NOMO-1 treated with DMSO at 0.1 percent for 48 hours (cell line): ENCODE results near the gene SSU72.
"Not testable (repeated sequence)": the region's sequence is repeated elsewhere in the genome, so short reads cannot be mapped to it uniquely, and the experiment has no call there.

Source experiments
- DNase-seq: peaks from one replicate; lab custom pipeline; 2025; ENCODE audit not compliant: unreplicated experiment; lab: John Stamatoyannopoulos, UW

The SSU72 gene

DNA sequence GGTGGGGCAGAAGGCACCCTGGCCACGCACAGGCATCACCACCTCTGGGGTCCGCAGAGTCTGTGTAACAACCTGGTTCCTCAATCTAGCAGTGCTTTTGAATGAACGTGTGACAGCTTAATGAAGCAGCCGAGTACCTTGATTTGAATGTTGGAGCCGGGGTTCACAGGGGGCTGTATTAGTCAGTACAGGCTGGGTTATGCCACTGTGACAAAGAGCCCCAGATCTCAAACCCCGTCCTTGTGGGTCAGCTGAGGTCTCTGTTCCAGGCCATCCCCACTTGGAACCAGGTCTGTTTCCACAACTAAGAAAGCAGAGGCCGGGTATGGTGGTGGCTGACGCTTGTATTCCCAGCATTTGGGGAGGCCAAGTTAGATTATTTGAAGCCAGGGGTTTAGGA lies 44.7 kb downstream of the SSU72 start:
- DNase-seq: no peak

DNA sequence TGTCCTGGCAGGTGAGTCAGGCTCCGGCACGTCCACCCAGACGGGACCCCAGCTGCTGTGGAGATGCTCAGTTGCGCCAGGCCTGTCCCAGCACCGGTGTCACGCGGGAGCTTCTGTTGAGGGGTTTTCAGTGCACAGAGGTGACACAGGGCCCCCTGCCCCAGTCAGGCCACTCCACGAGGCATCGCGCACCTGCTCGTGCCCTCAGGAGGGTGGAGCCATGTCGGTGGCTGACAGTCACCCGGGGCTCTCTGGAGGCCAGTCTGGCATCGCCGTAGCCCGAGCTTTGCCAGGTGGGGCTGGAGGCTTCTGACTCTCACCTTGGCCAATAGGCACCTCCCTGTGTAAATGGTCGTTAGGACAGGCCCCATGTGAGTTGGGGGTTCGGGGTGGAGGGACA lies 45.3 kb downstream of the SSU72 start:
- no peak for DNase-seq

DNA sequence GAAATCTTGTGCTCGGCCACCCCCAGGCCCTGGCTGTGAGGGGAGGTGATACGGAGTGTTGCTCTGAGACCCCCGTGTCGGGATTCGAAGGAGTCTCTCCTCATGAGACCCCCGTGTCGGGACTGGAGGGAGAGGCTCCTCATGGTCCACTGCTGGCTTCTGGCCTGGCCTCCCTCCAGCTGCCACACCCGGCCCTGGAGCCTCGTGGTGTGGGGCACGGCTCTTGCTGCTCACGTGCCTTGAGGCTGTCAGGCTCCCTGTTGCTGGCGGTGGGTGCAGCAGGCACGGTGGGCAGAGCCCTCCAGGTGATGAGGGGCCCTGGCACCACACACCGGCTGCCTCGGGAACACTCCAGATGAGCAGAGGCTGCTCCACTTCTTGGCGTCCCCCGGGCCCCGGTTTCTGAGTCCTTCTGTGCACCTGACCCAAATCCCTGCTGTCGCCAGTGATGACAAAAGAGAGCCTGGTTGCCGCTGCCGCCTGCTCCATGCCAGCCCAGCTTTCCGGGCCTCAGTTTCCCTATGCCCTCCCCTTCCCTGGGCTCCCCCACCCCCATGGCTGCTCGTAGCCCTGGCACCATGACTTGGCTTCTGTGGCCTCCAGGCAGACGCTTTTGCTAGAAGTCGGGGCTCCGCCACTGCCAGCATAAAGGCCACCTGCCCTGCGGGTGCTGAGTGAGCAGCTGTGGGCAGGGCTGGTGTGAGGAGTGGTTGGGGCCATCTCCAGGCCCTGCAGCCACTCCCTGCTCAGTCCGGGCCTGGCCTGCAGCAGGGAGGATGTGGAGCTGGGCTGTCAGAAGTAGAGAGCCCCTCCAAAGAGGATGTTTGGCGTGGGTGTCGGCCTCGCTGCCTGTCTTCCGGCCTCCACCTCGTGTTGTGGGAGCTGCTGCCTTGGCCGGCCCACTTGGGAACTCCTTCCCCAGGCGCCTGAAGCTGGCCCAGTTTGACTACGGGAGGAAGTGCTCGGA lies 46.1 kb downstream of the SSU72 start:
- no peak for DNase-seq

DNA sequence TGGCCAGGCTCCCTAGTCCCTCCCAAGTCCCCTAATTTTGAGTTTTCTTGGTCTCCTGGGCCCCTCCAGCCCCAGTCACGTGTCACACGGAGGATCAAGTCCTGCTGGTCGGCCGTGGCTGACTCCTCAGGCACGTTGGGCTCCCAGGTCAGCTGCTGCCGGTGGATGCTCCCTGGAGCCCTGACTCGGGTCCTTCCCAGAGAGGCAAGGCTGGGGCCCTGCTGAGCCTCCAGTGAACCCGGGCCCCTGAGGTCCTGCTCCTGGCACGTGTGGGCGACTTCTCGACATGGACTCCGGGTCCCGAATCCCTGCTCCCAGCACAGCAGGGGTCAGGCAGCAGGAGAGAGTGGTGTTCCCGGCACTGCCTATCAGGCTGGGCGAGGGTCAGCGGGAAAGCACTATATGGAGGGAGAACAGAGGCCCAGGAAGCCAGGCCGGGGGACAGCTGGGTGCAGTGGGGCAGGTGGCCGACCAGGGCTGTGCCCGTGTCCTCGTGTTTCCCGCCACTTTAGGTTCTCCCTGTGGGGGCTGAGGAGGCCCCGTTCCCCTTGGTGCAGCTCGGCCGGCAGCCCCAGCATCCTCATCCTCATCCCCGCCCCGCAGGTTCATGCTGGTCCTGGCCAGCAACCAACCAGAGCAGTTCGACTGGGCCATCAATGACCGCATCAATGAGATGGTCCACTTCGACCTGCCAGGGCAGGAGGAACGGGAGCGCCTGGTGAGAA lies 47.4 kb downstream of the SSU72 start:
- no peak for DNase-seq

- DNase-seq: not testable (repeated sequence)
These were observed 48.2 kb downstream of the SSU72 start for GRCh38 chr1:1526476-1526875.

DNA sequence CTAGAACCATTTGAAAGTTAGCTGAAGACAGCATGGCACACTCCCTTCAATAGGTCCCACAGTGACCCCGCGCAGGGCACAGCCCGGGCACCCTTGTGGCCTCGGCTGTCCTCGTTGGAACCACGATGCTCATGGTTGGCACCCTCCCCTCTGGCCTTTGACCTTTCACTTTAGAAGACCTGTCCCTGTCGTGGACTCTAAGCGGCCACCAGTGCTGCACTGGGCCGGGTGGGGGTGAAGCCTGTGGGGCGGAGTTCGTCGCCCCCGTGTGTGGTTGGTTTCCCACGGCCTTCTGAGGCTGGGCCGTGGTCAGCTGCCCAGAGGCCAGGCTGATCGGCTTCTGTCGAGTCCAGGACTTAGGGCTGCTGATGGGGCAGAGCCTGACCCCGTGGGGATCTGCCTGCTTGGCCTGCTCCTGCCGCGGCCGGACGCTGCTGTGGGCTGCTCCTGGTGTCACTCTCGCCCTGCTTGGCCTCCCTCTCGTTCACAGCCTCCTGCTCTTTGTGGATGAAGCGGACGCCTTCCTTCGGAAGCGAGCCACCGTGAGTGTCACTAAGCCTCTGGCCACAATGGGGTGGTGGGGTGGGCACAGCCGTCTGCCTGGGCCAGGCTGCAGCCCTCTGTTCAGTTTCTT lies 49.8 kb downstream of the SSU72 start:
- not testable (repeated sequence) for DNase-seq

GRCh38 chr1:1523651-1524050 lies 51.0 kb downstream of the SSU72 start:
- not testable (repeated sequence) for DNase-seq

GRCh38 chr1:1523226-1523625 lies 51.4 kb downstream of the SSU72 start:
- not testable (repeated sequence) for DNase-seq

DNA sequence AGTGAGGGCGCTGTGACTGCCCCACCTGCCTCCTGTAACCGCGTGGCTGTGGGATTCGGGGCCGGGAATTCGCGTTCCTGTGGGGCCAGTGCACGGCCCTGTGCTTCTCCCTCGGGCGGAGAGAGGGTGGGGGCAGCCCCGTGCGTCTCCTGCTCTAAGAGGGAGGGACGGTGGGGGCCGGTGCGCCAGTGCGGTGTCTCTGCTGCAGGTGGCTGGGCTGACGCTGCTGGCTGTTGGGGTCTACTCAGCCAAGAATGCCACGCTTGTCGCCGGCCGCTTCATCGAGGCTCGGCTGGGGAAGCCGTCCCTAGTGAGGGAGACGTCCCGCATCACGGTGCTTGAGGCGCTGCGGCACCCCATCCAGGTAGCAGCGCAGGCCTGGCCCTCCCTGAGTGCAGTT lies 52.1 kb downstream of the SSU72 start:
- not testable (repeated sequence) for DNase-seq

DNA sequence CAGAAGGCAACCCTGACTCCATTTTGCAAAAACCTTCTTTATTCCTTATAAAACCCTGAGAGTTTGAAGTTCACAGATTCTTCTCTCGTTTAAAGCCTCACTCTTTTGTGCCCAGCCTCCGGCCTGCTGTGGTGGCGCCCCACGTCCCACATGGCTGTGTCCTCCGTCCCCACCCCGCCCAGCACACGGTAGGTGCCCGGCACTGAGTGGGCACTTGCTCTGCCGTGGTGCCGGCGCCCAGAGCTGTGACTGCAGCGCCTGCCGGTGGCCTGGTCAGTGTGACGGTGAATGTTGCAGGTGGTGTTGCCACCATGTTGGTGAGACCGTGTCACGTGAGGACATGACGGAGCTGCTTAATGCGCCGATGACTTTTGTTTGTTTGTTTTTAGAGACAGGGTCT lies 53.3 kb downstream of the SSU72 start:
- no peak for DNase-seq

DNA sequence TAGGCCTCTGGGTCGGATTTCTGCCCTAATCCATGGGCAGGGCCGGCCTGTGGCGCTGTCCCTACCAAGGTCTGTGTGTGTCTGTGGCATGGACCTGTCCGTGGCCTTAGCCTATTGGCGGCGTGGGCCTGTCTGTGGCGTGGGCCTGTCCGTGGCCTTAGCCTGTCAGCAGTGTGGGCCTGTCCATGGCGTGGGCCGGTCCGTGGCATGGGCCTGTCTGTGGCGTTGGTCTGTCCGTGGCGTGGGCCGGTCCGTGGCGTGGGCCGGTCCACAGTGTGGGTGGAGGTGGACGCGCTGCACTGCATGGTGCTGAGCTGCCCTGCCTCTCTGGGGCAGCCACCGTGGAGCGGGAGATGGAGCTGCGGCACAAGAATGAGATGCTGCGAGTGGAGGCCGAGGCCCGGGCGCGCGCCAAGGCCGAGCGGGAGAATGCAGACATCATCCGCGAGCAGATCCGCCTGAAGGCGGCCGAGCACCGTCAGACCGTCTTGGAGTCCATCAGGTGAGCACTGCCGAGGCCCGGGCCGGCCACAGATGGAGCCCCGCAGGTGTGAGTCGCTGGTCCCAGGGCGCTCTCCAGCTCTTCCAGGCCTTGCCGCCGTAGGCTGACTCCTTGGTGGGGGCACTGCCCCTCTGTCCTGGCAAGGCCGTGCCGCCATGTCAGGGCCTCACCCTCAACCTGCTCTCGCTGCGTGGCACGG lies 54.7 kb downstream of the SSU72 start:
- DNase-seq: not testable (repeated sequence)

- not testable (repeated sequence) for DNase-seq
These were observed 56.0 kb downstream of the SSU72 start for GRCh38 chr1:1518621-1519007.

- no peak for DNase-seq
These were observed 56.6 kb downstream of the SSU72 start for GRCh38 chr1:1517973-1518620.

GRCh38 chr1:1516923-1517322 lies 57.7 kb downstream of the SSU72 start:
- not testable (repeated sequence) for DNase-seq

DNA sequence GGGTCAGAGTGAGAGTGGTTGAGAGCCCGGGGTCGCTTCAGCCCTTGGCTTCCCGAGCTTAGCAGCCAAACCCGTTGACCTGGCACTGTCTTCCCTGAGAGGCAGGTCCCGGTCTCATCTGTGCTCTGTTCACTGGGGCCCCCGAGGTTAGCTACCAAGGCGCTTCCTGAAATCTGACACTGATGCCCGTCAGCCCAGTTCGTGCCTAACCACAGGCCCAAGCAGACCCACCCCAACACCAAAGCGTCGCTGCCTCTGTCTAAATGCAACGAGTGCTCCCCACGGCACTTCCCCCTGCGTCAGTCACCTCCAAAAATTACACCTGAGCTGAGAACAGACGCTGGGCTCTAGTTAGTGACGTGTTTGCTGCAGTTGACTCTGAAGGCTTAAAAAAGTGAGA lies 60.3 kb downstream of the SSU72 start:
- not testable (repeated sequence) for DNase-seq

DNA sequence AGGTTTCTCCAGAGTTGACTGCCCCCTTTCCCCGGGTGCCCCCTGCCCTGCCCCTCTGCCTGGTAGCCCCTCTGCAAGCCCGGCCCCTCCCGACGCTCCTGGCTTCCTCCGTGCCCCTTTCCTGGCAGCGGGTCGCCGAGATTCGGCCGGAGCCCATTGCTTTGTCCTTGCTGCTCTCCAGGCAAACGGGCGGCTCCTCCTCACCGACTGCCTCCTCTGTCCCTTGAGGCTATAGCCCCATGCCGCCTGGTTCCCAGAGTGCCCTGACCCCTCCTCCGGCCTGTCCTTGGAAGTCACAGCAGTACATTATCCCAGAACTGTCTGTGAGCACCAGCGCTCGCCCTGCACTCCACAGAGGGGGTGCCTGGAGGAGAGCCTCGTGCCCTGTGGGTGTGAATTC lies 61.0 kb downstream of the SSU72 start:
- not testable (repeated sequence) for DNase-seq

DNA sequence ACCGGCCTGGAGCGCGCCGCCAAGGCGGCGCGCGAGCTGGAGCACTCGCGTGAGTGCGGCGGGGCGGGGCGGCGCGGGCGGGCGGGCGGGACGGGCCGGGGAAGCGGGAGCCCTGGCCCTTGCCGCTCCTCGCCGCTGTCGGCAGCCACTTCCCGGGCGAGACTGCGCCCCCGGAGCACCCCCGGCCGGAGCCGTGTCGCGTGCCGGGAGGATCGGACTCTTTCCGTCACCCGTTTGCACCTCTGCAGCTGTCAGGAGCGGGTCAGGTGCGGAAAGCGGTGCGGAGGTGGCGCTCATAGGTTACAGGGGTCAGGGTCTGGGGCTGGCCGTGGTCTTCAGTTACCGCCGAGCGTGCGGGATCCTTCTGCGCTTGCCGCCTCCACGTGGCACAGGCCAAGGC lies 62.2 kb downstream of the SSU72 start:
- not testable (repeated sequence) for DNase-seq

DNA sequence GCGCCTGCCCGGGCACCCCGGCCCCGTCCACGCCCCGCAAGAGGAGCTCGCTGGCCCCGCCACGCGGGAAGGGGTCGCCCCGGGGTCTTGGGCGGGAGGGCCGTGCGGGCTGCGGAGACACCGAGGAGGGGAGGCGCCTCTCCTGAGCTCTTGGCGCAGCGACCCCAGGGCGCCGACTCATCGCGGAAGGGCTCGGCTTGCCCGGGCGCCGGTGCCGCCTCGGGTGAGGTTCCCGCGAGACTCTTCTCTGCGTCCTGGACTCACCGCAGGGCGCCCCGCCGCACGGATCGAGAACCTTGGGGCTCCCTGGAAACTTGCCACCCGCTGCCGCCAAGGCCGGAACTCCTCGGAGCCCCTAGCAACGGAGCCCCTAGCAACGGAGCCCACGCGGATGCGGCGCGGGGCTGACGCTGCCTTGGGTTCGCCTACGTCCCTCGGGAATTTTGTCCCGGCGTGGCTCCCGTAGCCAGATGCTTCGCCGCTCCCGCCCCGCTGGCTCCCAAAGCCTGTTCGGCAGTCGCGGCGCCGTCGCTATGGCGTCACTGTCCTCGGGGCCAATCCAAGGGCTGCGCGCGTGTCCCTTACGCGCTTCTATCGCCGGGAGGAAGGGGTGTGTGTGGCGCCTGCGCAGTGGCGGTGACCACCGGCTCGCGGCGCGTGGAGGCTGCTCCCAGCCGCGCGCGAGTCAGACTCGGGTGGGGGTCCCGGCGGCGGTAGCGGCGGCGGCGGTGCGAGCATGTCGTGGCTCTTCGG lies 63.0 kb downstream of the SSU72 start, which contains the start of gene ATAD3A:
TSS of gene ATAD3A (plus strand) at position 630 of the 753 bp plus-strand sequence. CDS start at position 737, 107 bp downstream.
- DNase-seq: peak; percentile 94

GRCh38 chr1:1510912-1511532 lies 63.6 kb downstream of the SSU72 start:
- DNase-seq: peak; percentile 8
